NCI-H524 (cell line): ENCODE data around the gene IL17RA.

Experiments used
- DNase-seq, 2 experiments: peaks; one replicate each; lab custom pipeline; 2025; lab: John Stamatoyannopoulos, UW

Gene IL17RA

GRCh38 chr22:17157714-17158113, 72.9 kb downstream of the IL17RA start:
- DNase-seq, result no peak

GRCh38 chr22:17158176-17158567, 73.4 kb downstream of the IL17RA start:
- no peak for DNase-seq

GRCh38 chr22:17158568-17159503, 74.0 kb downstream of the IL17RA start, which contains the start of gene HDHD5:
Gene HDHD5 (minus strand): TSS chr22:17159277. CDS start chr22:17159251, 26 bp downstream.
- DNase-seq, result peak; percentile 58 to 92

GRCh38 chr22:17159504-17159951, 74.7 kb downstream of the IL17RA start:
- peak; percentile 35 to 46 for DNase-seq

GRCh38 chr22:17161991-17162390, 77.2 kb downstream of the IL17RA start:
- no peak for DNase-seq

- DNase-seq, result no peak
Observed at GRCh38 chr22:17162731-17163130, 77.9 kb downstream of the IL17RA start.

- no peak for DNase-seq
Observed at GRCh38 chr22:17164392-17165024, 79.7 kb downstream of the IL17RA start.
